ENCODE measurements around the gene BRK1. TPM values are rescaled to one million over a fixed set of nuclear protein-coding genes. Genes with fewer than 3 reads are reported as not detected.
"Not testable (repeated sequence)": the region's sequence is repeated elsewhere in the genome, so short reads cannot be mapped to it uniquely, and the experiment has no call there.

Gene BRK1
- 100 to 1,000 TPM; 176 to 213 (median 180) TPM for polyA plus RNA-seq (ENCODE audit: insufficient read length in 3 of 3)
- long read RNA-seq, donor 1, transcript BRK1-201 (3 exons, 1,233 nt) = major isoform, 174 of 174 reads
- long read RNA-seq, donor 1, partial matches to known transcripts = 0 of 174 reads
- long read RNA-seq, donor 1, other reads (novel, unspliced or antisense) = 0 of 174 reads
- long read RNA-seq, donor 2, transcript BRK1-201 (3 exons, 1,233 nt) = major isoform, 228 of 245 reads
- long read RNA-seq, donor 2, partial matches to known transcripts = 17 of 245 reads
- long read RNA-seq, donor 2, other reads (novel, unspliced or antisense) = 0 of 245 reads
- long read RNA-seq, donor 3, transcript BRK1-201 (3 exons, 1,233 nt) = major isoform, 161 of 167 reads
- long read RNA-seq, donor 3, partial matches to known transcripts = 0 of 167 reads
- long read RNA-seq, donor 3, other reads (novel, unspliced or antisense) = 6 of 167 reads
- long read RNA-seq, donor 4, transcript BRK1-201 (3 exons, 1,233 nt) = major isoform, 249 of 249 reads
- long read RNA-seq, donor 4, partial matches to known transcripts = 0 of 249 reads
- long read RNA-seq, donor 4, other reads (novel, unspliced or antisense) = 0 of 249 reads
- long read RNA-seq, donor 5, transcript BRK1-201 (3 exons, 1,233 nt) = major isoform, 110 of 110 reads
- long read RNA-seq, donor 5, partial matches to known transcripts = 0 of 110 reads
- long read RNA-seq, donor 5, other reads (novel, unspliced or antisense) = 0 of 110 reads
- long read RNA-seq, donor 6, transcript BRK1-201 (3 exons, 1,233 nt) = major isoform, 119 of 119 reads
- long read RNA-seq, donor 6, partial matches to known transcripts = 0 of 119 reads
- long read RNA-seq, donor 6, other reads (novel, unspliced or antisense) = 0 of 119 reads
- long read RNA-seq, donor 7, transcript BRK1-201 (3 exons, 1,233 nt) = major isoform, 192 of 192 reads
- long read RNA-seq, donor 7, partial matches to known transcripts = 0 of 192 reads
- long read RNA-seq, donor 7, other reads (novel, unspliced or antisense) = 0 of 192 reads
- long read RNA-seq, donor 8, transcript BRK1-201 (3 exons, 1,233 nt) = major isoform, 71 of 71 reads
- long read RNA-seq, donor 8, partial matches to known transcripts = 0 of 71 reads
- long read RNA-seq, donor 8, other reads (novel, unspliced or antisense) = 0 of 71 reads
- long read RNA-seq, donor 9, transcript BRK1-201 (3 exons, 1,233 nt) = major isoform, 215 of 215 reads
- long read RNA-seq, donor 9, partial matches to known transcripts = 0 of 215 reads
- long read RNA-seq, donor 9, other reads (novel, unspliced or antisense) = 0 of 215 reads
- long read RNA-seq, donor 10, transcript BRK1-201 (3 exons, 1,233 nt) = major isoform, 146 of 146 reads
- long read RNA-seq, donor 10, partial matches to known transcripts = 0 of 146 reads
- long read RNA-seq, donor 10, other reads (novel, unspliced or antisense) = 0 of 146 reads
- long read RNA-seq, donor 11, transcript BRK1-201 (3 exons, 1,233 nt) = major isoform, 121 of 126 reads
- long read RNA-seq, donor 11, partial matches to known transcripts = 0 of 126 reads
- long read RNA-seq, donor 11, other reads (novel, unspliced or antisense) = 5 of 126 reads
- long read RNA-seq, donor 12, transcript BRK1-201 (3 exons, 1,233 nt) = major isoform, 230 of 360 reads
- long read RNA-seq, donor 12, partial matches to known transcripts = 130 of 360 reads
- long read RNA-seq, donor 12, other reads (novel, unspliced or antisense) = 0 of 360 reads
- long read RNA-seq, donor 13, transcript BRK1-201 (3 exons, 1,233 nt) = major isoform, 104 of 104 reads
- long read RNA-seq, donor 13, partial matches to known transcripts = 0 of 104 reads
- long read RNA-seq, donor 13, other reads (novel, unspliced or antisense) = 0 of 104 reads
- long read RNA-seq, donor 14 = 0 reads
- long read RNA-seq, donor 15, transcript BRK1-201 (3 exons, 1,233 nt) = major isoform, 233 of 239 reads
- long read RNA-seq, donor 15, partial matches to known transcripts = 0 of 239 reads
- long read RNA-seq, donor 15, other reads (novel, unspliced or antisense) = 6 of 239 reads
- long read RNA-seq, donor 16, transcript BRK1-201 (3 exons, 1,233 nt) = major isoform, 220 of 382 reads
- long read RNA-seq, donor 16, partial matches to known transcripts = 162 of 382 reads
- long read RNA-seq, donor 16, other reads (novel, unspliced or antisense) = 0 of 382 reads

DNA sequence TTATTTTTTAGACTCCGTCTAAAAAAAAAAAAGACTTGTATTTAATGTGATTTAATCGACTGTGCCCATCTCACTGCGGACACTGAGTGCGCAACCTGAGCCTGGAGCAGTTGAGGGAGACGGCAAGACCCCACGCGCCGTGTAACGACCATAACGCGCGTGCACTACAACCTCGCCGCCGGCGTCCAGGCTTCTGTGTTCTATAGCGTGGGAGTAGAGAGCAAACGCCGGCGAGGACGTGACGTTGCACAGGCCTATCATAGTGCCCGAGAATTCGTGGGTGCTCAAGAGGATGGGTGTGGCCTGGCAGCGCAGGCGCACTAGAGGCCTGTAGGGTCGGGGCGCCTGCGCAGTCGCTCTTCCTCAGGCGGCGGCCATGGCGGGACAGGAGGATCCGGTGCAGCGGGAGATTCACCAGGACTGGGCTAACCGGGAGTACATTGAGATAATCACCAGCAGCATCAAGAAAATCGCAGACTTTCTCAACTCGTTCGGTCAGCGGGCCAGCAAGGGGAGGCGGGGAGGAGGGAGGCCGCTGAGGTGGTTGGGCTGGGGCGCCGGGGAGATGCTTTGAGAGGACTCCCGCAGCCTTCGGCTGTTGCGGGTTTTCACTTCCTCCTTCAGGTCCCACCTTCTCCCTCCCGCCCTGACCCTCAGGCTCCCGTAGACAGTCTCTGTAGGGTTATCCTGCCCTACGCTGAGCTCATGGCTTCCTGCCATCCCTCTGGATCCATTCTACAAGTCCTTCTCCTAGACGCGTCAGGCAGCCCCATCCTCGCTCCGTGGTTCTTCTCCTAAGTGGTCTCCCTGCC is at the start of gene BRK1:
BRK1 (plus strand) TSS at position 350 of the 812 bp plus-strand sequence; CDS start at position 377, 27 bp downstream.
- peak; percentile 95 for DNase-seq

DNA sequence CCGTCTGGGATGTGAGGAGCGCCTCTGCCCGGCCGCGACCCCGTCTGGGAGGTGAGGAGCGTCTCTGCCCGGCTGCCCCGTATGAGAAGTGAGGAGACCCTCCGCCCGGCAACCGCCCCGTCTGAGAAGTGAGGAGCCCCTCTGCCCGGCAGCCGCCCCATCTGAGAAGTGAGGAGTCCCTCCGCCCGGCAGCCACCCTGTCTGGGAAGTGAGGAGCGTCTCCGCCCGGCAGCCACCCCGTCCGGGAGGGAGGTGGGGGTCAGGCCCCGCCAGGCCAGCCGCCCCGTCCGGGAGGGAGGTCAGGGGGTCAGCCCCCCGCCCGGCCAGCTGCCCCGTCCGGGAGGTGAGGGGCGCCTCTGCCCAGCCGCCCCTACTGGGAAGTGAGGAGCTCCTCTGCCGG is 45.4 kb upstream of the BRK1 start:
- not testable (repeated sequence) for DNase-seq

DNA sequence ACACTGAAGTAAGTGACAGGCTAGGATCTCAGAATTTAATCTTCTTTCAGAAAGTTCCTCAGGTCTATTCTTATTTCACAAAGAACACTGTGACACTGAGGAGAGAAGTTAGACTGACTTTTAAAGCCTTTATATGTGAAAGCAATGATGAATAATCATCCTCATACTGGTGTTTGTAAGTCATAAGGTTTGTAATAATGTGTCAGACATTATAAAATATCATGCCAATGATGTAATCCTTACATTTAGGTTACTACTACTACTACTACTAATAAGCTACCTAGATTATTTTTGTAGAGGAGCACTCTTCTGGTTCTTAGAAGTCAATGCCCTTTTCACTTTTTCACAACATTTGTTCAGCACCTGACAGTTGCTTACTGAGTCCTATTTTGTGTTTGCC is 40.8 kb upstream of the BRK1 start:
- no peak for DNase-seq

DNA sequence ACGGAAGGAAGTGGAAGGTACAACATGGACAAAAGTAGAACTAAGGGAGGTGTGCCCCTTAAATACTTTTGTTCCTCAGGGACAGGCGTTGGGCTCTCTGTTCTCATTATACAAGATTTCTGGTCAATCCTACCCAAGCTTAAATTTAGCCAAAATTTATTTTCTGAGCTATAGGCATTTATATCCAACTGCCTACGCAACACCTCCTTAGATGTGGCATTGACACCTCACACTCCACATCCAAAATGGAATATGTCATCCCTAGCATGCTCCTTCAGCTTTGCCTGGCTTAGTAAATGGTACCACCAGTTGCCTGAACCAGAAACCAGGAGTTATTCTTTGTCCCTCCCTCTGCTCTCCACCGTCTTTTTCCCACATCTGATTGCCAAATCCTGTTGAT is 33.6 kb upstream of the BRK1 start:
- DNase-seq = no peak

DNA sequence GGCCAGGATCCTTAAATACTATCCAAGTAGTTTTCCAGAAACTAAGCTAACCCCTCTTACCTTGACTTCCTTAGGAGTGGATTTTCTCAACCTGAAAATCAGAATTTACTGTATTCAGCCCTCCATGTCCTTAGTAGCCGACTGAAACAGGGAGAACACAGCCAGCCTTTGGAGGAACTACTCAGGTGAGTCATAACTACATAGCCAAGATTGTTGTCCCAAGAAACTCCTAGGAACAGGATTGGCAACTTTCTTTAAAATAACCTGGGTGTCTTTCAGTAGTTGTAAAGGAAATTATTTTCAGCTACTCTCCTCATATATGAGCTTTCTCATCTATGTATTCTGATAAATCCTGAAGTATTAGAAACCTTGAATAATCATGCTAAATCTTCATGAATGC is 29.7 kb upstream of the BRK1 start:
- no peak for DNase-seq

DNA sequence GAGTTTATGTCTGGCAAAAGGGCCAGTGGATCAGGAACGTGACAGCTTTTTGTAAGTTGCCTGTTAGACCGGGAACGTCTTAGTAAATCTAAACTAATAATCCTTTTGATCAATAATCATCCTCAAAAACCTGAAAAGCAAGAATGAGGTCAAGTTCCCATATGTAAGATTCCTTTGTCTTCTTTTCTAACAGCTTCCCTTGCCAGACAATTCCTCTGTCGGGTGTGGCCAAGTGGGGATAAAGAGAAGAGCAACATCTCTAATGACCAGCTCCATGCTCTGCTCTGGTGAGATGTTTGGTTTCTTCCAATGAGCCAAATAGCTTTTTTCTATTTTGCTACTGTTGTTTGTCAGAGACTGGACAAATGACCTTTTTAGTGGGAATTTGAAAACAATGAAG is 27.2 kb upstream of the BRK1 start:
- no peak for DNase-seq

DNA sequence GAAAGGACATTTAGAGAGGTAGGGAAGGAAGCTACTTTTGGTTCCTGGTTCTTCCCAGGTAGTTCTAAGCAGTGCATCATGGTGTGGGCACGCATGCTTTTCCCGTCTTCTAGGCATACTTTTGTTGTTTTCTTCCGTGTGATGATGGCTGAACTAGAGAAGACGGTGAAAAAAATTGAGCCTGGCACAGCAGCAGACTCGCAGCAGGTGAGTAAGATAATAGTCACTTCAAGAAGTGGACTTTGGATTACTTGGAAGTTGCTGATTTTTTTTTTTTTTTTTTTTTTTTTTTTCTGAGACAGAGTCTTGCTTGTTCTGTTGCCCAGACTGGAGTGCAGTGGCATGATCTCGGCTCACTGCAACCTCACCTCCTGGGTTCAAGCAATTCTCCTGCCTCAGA is 25.3 kb upstream of the BRK1 start:
- DNase-seq = no peak

DNA sequence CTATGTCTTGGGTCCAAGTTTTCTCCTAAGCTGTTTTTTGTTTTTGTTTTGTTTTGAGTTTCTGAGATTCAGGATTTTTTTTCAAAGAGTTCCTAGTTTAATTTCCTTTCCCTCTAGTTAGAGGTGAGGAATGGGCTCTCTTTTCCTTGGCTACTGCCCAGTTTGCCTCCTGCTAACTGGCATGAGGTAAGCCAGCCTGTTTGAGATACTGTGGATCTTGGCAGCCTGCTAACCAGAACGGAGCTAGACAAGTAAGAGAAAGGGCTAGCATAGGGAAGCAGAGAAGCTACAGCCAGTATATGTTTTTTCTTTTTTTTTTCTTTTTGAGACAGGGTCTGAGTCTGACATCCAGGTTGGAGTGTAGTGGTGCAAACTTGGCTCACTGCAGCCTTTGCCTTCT is 24.7 kb upstream of the BRK1 start:
- not testable (repeated sequence) for DNase-seq

DNA sequence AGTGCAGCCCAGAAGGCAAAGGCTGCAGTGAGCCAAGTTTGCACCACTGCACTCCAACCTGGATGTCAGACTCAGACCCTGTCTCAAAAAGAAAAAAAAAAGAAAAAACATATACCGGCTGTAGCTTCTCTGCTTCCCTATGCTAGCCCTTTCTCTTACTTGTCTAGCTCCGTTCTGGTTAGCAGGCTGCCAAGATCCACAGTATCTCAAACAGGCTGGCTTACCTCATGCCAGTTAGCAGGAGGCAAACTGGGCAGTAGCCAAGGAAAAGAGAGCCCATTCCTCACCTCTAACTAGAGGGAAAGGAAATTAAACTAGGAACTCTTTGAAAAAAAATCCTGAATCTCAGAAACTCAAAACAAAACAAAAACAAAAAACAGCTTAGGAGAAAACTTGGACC is 24.1 kb upstream of the BRK1 start:
- DNase-seq = not testable (repeated sequence)

DNA sequence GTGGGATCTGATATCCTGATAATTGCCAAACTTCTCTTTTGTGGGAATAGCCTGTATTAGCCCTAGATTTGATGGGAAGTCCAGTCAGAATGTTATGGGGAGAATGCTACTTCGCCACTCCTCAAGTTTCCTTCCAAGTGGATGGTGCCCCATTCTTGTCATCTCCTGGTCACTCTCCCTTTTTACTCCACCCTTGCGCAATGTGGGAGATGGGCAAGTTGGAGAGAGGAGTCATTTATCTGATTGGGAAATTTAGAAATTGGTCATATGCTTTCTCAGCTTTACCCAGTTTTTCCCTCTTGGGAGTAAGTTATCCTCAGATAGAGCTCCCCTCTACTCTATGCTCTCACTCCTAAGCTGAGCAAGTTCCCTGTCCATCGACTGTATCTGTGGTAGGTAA is 21.8 kb upstream of the BRK1 start:
- no peak for DNase-seq

DNA sequence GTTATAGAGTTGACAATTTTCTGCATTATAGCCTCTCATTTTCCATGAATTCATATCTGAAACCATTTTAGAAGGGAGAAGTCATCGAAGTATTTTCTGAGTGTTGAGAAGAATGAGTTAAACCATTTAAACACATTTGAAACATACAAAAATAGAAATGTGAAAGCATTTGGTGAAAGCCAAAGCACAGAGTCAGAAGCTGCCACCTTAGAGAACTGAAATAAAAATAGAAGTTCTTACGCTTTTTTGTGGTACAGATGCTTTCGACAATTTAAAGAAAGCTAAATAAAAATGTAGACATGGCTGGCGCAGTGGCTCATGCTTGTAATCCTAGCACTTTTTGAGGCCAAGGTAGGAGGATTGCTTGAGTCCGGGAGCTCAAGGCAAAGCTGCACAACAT is 16.4 kb upstream of the BRK1 start:
- no peak for DNase-seq

DNA sequence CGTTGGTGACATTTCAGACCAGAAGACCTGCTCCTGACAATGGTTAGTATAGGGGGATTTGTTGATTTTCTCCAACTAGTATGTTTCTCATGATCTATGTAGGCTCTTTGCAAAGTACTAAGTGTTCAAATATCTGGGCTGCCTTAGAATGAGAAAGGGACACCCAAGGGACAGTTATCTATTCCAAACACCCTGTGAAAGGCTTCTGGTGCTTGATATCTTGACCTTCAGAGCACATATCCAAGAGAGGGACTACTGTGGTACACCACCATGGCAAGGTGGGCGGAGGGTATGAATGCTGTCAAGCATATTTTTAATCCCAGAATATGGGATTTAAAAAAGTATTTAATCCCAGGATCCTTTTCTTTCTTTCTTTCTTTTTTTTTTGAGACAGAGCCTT is 8.6 kb upstream of the BRK1 start:
- no peak for DNase-seq

DNA sequence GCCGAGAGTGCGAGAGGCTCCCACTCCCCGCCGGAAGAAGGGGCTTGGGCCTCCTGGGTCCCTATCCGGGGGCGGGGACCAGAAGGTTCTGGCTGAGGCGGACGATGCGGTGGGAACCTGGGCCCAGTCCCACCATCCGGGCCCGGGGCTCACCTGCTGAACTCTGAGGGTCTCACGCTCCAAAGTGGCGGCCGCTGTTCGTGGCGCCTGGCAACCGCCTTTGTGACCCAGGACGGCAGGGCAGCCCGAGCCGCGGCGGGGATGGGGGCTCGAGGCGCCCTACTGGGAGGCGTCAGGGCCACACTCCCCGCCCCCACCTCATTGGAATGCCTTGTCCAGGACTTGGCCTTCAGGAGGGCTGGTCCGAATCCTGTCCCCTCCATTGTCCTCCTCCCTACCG is 7.4 kb upstream of the BRK1 start, which contains the start of gene FANCD2OS:
FANCD2OS (minus strand) TSS at position 165 of the 400 bp plus-strand sequence. CDS start 3,481 bp downstream, outside the sequence.
- no peak for DNase-seq

DNA sequence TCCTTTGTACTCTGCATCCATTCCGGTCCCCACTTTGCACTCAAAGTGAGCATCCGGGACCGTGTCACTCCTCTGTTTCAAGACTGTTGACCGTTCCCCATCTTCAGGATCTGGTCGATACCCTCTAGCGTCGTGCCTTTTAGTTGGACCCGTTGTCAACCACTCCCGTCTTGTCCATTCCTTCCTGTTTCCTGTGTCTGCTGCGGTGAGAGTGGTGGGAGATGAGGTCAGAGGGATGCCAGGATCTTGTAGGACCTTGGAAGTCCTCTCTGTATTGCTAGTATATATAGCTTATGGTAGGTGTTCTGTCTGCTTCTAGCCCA is 624 bp downstream of the BRK1 start:
- DNase-seq = peak; percentile 9

DNA sequence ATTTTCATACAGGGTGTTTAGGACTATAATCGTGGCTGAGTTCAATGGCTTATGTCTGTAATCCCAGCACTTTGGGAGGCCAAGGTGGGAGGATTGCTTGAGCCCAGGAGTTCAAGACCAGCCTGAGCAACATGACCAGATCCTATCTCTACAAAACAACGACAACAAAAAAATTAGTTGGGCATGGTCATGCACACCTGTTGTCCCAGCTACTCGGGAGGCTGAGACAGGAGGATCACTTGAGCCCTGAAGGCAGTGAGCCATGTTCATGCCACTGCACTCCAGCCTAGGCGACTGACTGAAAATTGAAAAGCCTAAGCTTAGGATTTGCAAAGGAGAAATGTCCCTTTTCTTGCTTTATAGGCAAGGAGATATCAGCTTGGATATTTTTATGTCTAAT is 1.5 kb downstream of the BRK1 start:
- DNase-seq = no peak

DNA sequence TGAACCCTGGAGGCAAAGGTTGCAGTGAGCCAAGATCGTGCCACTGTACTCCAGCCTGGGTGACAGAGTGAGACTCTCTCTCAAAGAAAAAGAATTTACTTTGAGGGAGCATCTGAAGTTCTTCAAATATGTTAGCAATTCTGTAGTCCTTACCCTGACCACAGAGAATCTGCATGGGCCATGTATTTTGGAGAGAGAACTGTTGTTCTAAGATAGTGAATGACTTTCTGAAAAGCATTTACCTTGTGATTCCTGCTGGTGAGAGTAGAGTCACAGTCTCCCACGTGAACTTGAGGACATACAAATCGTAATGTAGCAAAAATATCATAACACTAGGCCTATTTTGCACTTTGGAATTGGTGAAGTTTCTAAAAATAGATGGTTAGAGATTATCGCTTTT is 3.9 kb downstream of the BRK1 start:
- no peak for DNase-seq

DNA sequence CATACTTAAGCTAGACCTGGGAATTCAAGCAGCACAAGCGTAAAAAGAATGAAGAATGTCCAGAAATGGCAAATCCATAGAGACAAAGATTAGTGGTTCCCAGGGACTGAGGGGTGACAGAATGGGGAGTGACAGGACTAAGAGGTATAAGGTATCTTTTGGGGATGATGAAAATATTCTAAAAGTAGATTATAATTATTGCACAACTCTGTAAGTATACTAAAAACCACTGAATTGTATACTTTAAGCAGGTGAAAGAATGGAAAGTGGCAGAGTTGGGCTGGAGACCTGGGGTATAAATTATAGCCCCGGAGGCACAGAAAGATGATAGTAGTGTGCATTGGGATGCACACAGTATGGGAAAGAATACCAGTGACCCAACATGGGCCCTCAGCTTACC is 5.6 kb downstream of the BRK1 start:
- no peak for DNase-seq

DNA sequence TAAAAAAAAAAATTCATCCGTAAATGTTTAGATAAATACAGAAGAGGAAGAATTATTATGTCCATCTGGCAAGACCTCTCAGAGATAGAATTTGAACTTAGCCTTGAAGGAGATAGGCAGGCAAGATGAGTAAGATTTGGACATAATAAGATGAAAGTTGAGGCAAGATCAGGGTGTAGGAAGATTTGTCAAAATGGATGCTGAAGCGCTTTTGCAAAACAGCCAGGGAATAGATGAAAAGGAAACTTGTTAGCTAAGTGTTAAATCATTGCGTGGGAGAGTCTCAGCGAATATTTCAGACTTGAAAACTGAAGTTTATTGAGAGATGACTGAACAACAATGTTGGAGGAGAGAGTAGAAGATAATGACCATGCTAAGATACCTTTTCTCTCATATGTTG is 7.2 kb downstream of the BRK1 start:
- no peak for DNase-seq

DNA sequence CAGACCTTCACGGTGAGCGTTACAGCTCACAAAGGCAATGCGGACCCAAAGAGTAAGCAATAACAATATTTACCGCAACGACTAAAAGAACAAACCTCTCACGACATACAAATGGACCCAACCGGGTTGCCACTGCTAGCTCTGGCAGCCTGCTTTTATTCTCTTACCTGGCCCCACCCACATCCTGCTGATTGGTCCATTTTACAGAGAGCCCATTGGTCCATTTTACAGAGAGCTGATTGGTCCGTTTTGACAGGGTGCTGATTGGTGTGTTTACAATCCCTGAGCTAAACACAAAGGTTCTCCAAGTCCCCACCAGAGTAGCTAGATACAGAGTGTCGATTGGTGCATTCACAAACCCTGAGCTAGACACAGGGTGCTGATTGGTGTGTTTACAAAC is 20.4 kb downstream of the BRK1 start:
- not testable (repeated sequence) for DNase-seq
